IMR-90 (cell line): ENCODE results near the gene ITGA1. TPM values are rescaled to one million over a fixed set of nuclear protein-coding genes. Genes with fewer than 3 reads are reported as not detected.

Experiments used
- ATAC-seq: fragments of 200-7000 bp; cut with Tn5 transposase; 2 replicates; pipeline ENCODE4 v1.9.1; 2020; ENCODE audit warnings: low read depth, mild to moderate bottlenecking, moderate library complexity
- BruUV-seq: library from RNA; stranded (reverse); fragments of 400-500 nt; replicated peaks from 2 replicates; lab custom pipeline; 2021; lab: Mats Ljungman, UMichigan
- CTCF ChIA-PET: fragments of 300-600 bp; formaldehyde crosslinking; extraction: SDS; loops from one replicate; lab custom pipeline; 2021; ENCODE audit warnings: antibody characterized with exemption; lab: Yijun Ruan, JAX
- POLR2A ChIA-PET: fragments of 300-600 bp; sonication (Branson Sonifier 250); formaldehyde crosslinking; loops from one replicate; lab custom pipeline; 2022; ENCODE audit warnings: antibody characterized with exemption; ENCODE audit not compliant: unreplicated experiment; lab: Charles Lee
- DNase-seq: peaks from one replicate; pipeline ENCODE4 v3.0.0; 2013
- H2AFZ ChIP-seq: replicated peaks from 2 replicates; pipeline ENCODE3; 2013; ENCODE audit warnings: low read length, mild to moderate bottlenecking; ENCODE audit not compliant: poor library complexity
- H2AK5ac ChIP-seq: 2 replicates; pipeline ENCODE4 v1.6.1; 2013; ENCODE audit warnings: low read depth, low read length, inconsistent platforms
- H2AK9ac ChIP-seq: replicated peaks from 2 replicates; pipeline ENCODE3; 2013; ENCODE audit warnings: mild to moderate bottlenecking, low read depth, low read length, moderate library complexity; ENCODE audit not compliant: poor library complexity
- H2BK120ac ChIP-seq: 2 replicates; pipeline ENCODE4 v1.6.1; 2013; ENCODE audit warnings: low read depth, low read length, inconsistent platforms
- H2BK15ac ChIP-seq: 3 replicates; pipeline ENCODE4 v1.6.1; 2013; ENCODE audit warnings: low read depth, low read length, inconsistent platforms
- H2BK20ac ChIP-seq: 2 replicates; pipeline ENCODE4 v1.6.1; 2013; ENCODE audit warnings: low read depth, mild to moderate bottlenecking, inconsistent platforms, low read length, moderate library complexity
- H2BK5ac ChIP-seq: 2 replicates; pipeline ENCODE4 v1.6.1; 2013; ENCODE audit warnings: mild to moderate bottlenecking, low read depth, low read length, inconsistent platforms; ENCODE audit not compliant: poor library complexity, severe bottlenecking
- H3K14ac ChIP-seq: replicated peaks from 2 replicates; pipeline ENCODE4 v1.6.1; 2013; ENCODE audit warnings: low read depth, low read length, inconsistent platforms
- H3K18ac ChIP-seq: 2 replicates; pipeline ENCODE4 v1.6.1; 2013; ENCODE audit warnings: low read depth, low read length, control low read depth
- H3K23ac ChIP-seq: 2 replicates; pipeline ENCODE4 v1.6.1; 2013; ENCODE audit warnings: low read depth, low read length, inconsistent platforms
- H3K27ac ChIP-seq: 2 replicates; pipeline ENCODE4 v1.5.1; 2013; ENCODE audit warnings: mild to moderate bottlenecking, control low read depth, low read length; ENCODE audit not compliant: insufficient read depth
- H3K27me3 ChIP-seq: 2 replicates; pipeline ENCODE4 v1.6.1; 2013; ENCODE audit warnings: low read length; ENCODE audit not compliant: control insufficient read depth, insufficient read depth
- H3K36me3 ChIP-seq: 2 replicates; pipeline ENCODE4 v1.6.1; 2013; ENCODE audit warnings: low read length, mixed read lengths; ENCODE audit not compliant: control insufficient read depth, insufficient read depth
- H3K4ac ChIP-seq: 2 replicates; pipeline ENCODE4 v1.6.1; 2013; ENCODE audit warnings: low read depth, low read length, inconsistent platforms
- H3K4me1 ChIP-seq: 2 replicates; pipeline ENCODE4 v1.6.1; 2013; ENCODE audit warnings: low read length, mixed read lengths; ENCODE audit not compliant: control insufficient read depth, insufficient read depth
- H3K4me2 ChIP-seq: 2 replicates; pipeline ENCODE4 v1.6.1; 2013; ENCODE audit warnings: low read depth, mild to moderate bottlenecking, control low read depth, low read length, moderate library complexity
- H3K4me3 ChIP-seq: 2 replicates; pipeline ENCODE4 v1.5.1; 2013; ENCODE audit warnings: low read depth, mild to moderate bottlenecking, control low read depth, low read length, moderate library complexity; ENCODE audit not compliant: insufficient read depth
- H3K56ac ChIP-seq: 2 replicates; pipeline ENCODE4 v1.6.1; 2013; ENCODE audit warnings: low read length, inconsistent platforms; ENCODE audit not compliant: insufficient read depth; ENCODE audit errors: extremely low read depth
- H3K79me1 ChIP-seq, 2 experiments: 2 replicates each; pipeline ENCODE4 v1.6.1; 2013; ENCODE audit warnings: low read length in 2 of 2, inconsistent platforms in 1 of 2, low read depth in 1 of 2
- H3K9ac ChIP-seq: 2 replicates; pipeline ENCODE4 v1.6.1; 2013; ENCODE audit warnings: low read depth, low read length, control low read depth
- H3K9me1 ChIP-seq: 2 replicates; pipeline ENCODE4 v1.6.1; 2013; ENCODE audit warnings: low read length, inconsistent platforms; ENCODE audit not compliant: insufficient read depth
- H3K9me3 ChIP-seq: 2 replicates; pipeline ENCODE4 v1.6.1; 2013; ENCODE audit warnings: low read length; ENCODE audit not compliant: control insufficient read depth, insufficient read depth
- H4K20me1 ChIP-seq: 2 replicates; pipeline ENCODE4 v1.6.1; 2013; ENCODE audit warnings: low read length, inconsistent platforms; ENCODE audit not compliant: insufficient read depth
- H4K5ac ChIP-seq: 2 replicates; pipeline ENCODE4 v1.6.1; 2013; ENCODE audit warnings: mild to moderate bottlenecking, low read depth, low read length, control low read depth
- H4K8ac ChIP-seq, 2 experiments: 2 replicates each; pipeline ENCODE4 v1.6.1; 2013; ENCODE audit warnings: low read depth in 2 of 2, low read length in 2 of 2, control low read depth in 1 of 2, inconsistent platforms in 1 of 2
- H4K91ac ChIP-seq: 2 replicates; pipeline ENCODE4 v1.6.1; 2013; ENCODE audit warnings: low read depth, low read length, inconsistent platforms; ENCODE audit not compliant: insufficient read depth
- BHLHE40 ChIP-seq: fragments of 150-350 bp; IDR thresholded peaks from 2 replicates; pipeline ENCODE4 v1.6.1; 2016; ENCODE audit warnings: mild to moderate bottlenecking, low read depth, low read length
- CTCF ChIP-seq: conservative IDR thresholded peaks from 2 replicates; pipeline ENCODE4 v1.5.1; 2012; ENCODE audit warnings: mild to moderate bottlenecking, low read depth, low read length, improper control_type of control experiment
- FOS ChIP-seq: fragments of 150-350 bp; IDR thresholded peaks from 2 replicates; pipeline ENCODE4 v1.6.1; 2016; ENCODE audit warnings: low read depth, low read length
- MAFK ChIP-seq: IDR thresholded peaks from 2 replicates; pipeline ENCODE4 v1.6.1; 2012; ENCODE audit warnings: low read depth, low read length, improper control_type of control experiment
- MAZ ChIP-seq: IDR thresholded peaks from 2 replicates; pipeline ENCODE4 v1.6.1; 2012; ENCODE audit warnings: low read depth, mild to moderate bottlenecking, low read length, improper control_type of control experiment, moderate library complexity, borderline replicate concordance
- MXI1 ChIP-seq: IDR thresholded peaks from 2 replicates; pipeline ENCODE4 v1.6.1; 2012; ENCODE audit warnings: low read depth, mild to moderate bottlenecking, low read length, moderate library complexity, borderline replicate concordance
- POLR2A ChIP-seq: IDR thresholded peaks from 2 replicates; pipeline ENCODE4 v1.6.1; 2012; ENCODE audit warnings: mild to moderate bottlenecking, low read depth, low read length
- RAD21 ChIP-seq: IDR thresholded peaks from 2 replicates; pipeline ENCODE4 v1.6.1; 2012; ENCODE audit warnings: low read length, improper control_type of control experiment
- RFX5 ChIP-seq: IDR thresholded peaks from 2 replicates; pipeline ENCODE4 v1.8.0; 2012; ENCODE audit warnings: low read depth, mild to moderate bottlenecking, low read length, moderate library complexity
- SMC3 ChIP-seq: fragments of 150-350 bp; IDR thresholded peaks from 2 replicates; pipeline ENCODE4 v1.6.1; 2016; ENCODE audit warnings: low read depth, mild to moderate bottlenecking, antibody characterized with exemption, low read length, moderate library complexity
- WGBS, 2 experiments: methylation state at CpG; one replicate each; pipeline versions ENCODE4 v1.1.5 to v1.1.7; 2013; ENCODE audit warnings: missing lambda C conversion rate in 2 of 2; ENCODE audit not compliant: insufficient read length in 1 of 2; ENCODE audit errors: extremely low coverage in 2 of 2; 5-methylcytosine and 5-hydroxymethylcytosine counted together
- dilution Hi-C: fragments of 300-500 bp; cut with HindIII; formaldehyde crosslinking; loops from one replicate; pipeline ENCODE4 v1.14.3; 2018; ENCODE audit warnings: low sequenced_read_pairs; ENCODE audit not compliant: unreplicated experiment
- in situ Hi-C: fragments of 300-500 bp; cut with MboI; formaldehyde crosslinking; loops from 3 replicates; pipeline ENCODE4 v1.14.3; 2019; ENCODE audit warnings: low sequenced_read_pairs, inconsistent platforms, mixed read lengths
- intact Hi-C: fragments of 100-400 bp; cut with micrococcal nuclease; formaldehyde crosslinking; loops from 2 replicates; pipeline ENCODE4 v1.10.0; 2022
- polyA plus RNA-seq, 3 experiments: library from polyadenylated mRNA; depleted of rRNA; stranded (reverse); fragments of >200 nt; gene quantifications; 2 replicates each; pipeline ENCODE4 v1.2.3, GENCODE V29; 2012; ENCODE audit warnings: low replicate concordance in 1 of 3
- total RNA-seq: library from RNA; depleted of rRNA; stranded (reverse); fragments of >200 nt; gene quantifications from 2 replicates; pipeline ENCODE4 v1.2.3, GENCODE V29; 2012

Gene ITGA1
- total and polyA plus RNA-seq, 2 of the 4 experiments (the other 2 are of a cell fraction), result 22.3 to 95.2 TPM

DNA sequence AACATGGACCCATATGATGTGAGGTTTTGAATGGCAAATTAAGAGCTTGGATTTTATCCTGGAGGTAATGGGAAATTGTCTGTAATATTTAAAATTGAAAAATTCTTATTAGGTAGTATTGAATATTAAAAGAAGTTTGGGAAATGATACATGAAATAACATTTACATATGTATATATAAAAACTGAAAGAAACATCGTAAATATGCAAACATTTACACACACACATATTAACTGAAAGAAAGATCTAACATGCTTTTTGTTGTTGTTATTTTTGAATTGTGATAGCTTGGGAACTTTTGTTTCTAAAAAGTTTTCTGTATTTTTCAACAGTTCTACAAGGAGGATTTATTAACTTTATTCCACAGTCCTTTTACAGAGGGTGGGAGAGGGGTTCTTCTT is 118.6 kb downstream of the ITGA1 start:
- Histone ChIP-seq H2AFZ (no peak overlapping the region), H4K20me1 (no peaks in the 10 kb centered on the region), H3K23ac (no peak overlapping the region), H3K27me3 (no peaks in the 10 kb centered on the region), H4K91ac (no peak overlapping the region), H2BK5ac (no peak overlapping the region), H3K9me1 (no peaks in the 10 kb centered on the region), H3K4me2 (no peak overlapping the region), H2AK9ac (no peak overlapping the region), H3K36me3 (peaks cover 13% of the 10 kb centered on the region), H3K27ac (no peak overlapping the region), H3K4me1 (no peaks in the 10 kb centered on the region; the same call in 1 of the 2 replicates), H4K5ac (no peak overlapping the region), H2BK120ac (no peak overlapping the region), H2BK15ac (no peak overlapping the region), H2BK20ac (no peak overlapping the region), H3K9ac (no peak overlapping the region), H3K14ac (no peak overlapping the region), H3K56ac (no peak overlapping the region), H3K79me1 (peaks cover 0 to 3% of the 10 kb centered on the region in 2 experiments; a peak in 2 of 4 replicates), H3K4me3 (no peak overlapping the region), H3K9me3 (no peaks in the 10 kb centered on the region), H2AK5ac (no peak overlapping the region), H4K8ac (no peak overlapping the region), H3K4ac (no peak overlapping the region), H3K18ac (no peak overlapping the region)
- intact Hi-C loops (no loop called here), in situ Hi-C loops (loop anchor here (10.0 to 25.0 kb wide), 2 partner anchors 232 to 1944 kb away; no protein-coding TSS in a partner anchor), dilution Hi-C loops (no loop called here)
- ChIA-PET CTCF (interaction anchor here (0.9 kb wide), 1 partner anchor 9 kb away, joined by 3 read pairs; no protein-coding TSS in a partner anchor), POLR2A (no interaction called here)
- WGBS, 2 experiments, result no CpG with 5 or more reads among the region's 1 CpG
- DNase-seq (no peak), ATAC-seq (no peak)
- no peak for TF ChIP-seq FOS
- no peak for TF ChIP-seq SMC3
- no peak for TF ChIP-seq RFX5
- no peak for TF ChIP-seq MAFK
- no peak for TF ChIP-seq RAD21
- no peak for TF ChIP-seq MAZ
- TF ChIP-seq MXI1, result no peak
- TF ChIP-seq POLR2A, result no peak
- TF ChIP-seq CTCF, result no peak
- TF ChIP-seq BHLHE40, result no peak
- no TSS peak for BruUV-seq
